Activated CD8-positive, alpha-beta T cell treated with anti-CD3 and anti-CD28 coated beads for 36 hours (primary cell): Measurements from ENCODE around the gene DBNL. TPM values are rescaled to one million over a fixed set of nuclear protein-coding genes. Genes with fewer than 3 reads are reported as not detected.
A peak's percentile ranks its signal among the peaks of the same experiment; 100 is the strongest.

Source experiments
- ATAC-seq: fragments of 200-7000 bp; cut with Tn5 transposase; one replicate; pipeline ENCODE4 v1.10.0; 2021; ENCODE audit warnings: mild to moderate bottlenecking, moderate library complexity
- CTCF ChIA-PET: fragments of 350-600 bp; sonication (Branson Sonifier 250); formaldehyde crosslinking; loops from one replicate; lab custom pipeline; 2021; ENCODE audit warnings: antibody characterized with exemption; lab: Charles Lee
- POLR2A ChIA-PET: fragments of 350-600 bp; sonication (Branson Sonifier 250); formaldehyde crosslinking; loops from one replicate; lab custom pipeline; 2021; ENCODE audit warnings: antibody characterized with exemption; lab: Charles Lee
- DNase-seq: peaks from one replicate; pipeline ENCODE4 v3.0.0-alpha.2; 2020
- H3K27ac Mint-ChIP-seq: one replicate; pipeline ENCODE4 v1.8.0; 2021; ENCODE audit warnings: mild to moderate bottlenecking, mixed read lengths
- H3K27me3 Mint-ChIP-seq: one replicate; pipeline ENCODE4 v1.8.0; 2021; ENCODE audit warnings: mixed read lengths
- H3K36me3 Mint-ChIP-seq: one replicate; pipeline ENCODE4 v1.8.0; 2021; ENCODE audit warnings: low read depth, mixed read lengths
- H3K4me1 Mint-ChIP-seq: one replicate; pipeline ENCODE4 v1.8.0; 2021; ENCODE audit warnings: low read depth, mixed read lengths
- H3K4me3 Mint-ChIP-seq: one replicate; pipeline ENCODE4 v1.8.0; 2021; ENCODE audit warnings: mild to moderate bottlenecking, moderate library complexity, mixed read lengths
- H3K9me3 Mint-ChIP-seq: one replicate; pipeline ENCODE4 v1.8.0; 2021; ENCODE audit warnings: mixed read lengths
- intact Hi-C: fragments of 100-400 bp; cut with micrococcal nuclease; formaldehyde crosslinking; loops from one replicate; pipeline ENCODE4 v1.10.0; 2022
- total RNA-seq, 2 experiments: library from RNA; stranded (reverse); gene quantifications; one replicate each; pipeline ENCODE4 v1.2.3, GENCODE V29; 2021
- TF ChIP-seq, protein P1 (sequence below): fragments of 200-600 bp; IDR thresholded peaks from one replicate; pipeline ENCODE4 v1.8.0; 2022; ENCODE audit warnings: antibody characterized with exemption, mild to moderate bottlenecking

The DBNL gene
- total RNA-seq, 2 experiments from 2014 or later: 108 to 110 TPM

- no peak overlapping the region for H3K27ac Mint-ChIP-seq
Measured at GRCh38 chr7:44052771-44053365, 8.4 kb downstream of the DBNL start.

GRCh38 chr7:44056681-44057080 lies 12.2 kb downstream of the DBNL start:
- H3K4me1 Mint-ChIP-seq: peaks cover 37% of the 10 kb centered on the region
- no peak for ATAC-seq
- no peaks in the 10 kb centered on the region for H3K27me3 Mint-ChIP-seq
- ChIA-PET POLR2A (interaction anchor here (2.3 to 5.5 kb wide), 2 partner anchors 9 to 11 kb away, joined by 9 to 29 read pairs; no protein-coding TSS in a partner anchor), CTCF (no interaction called here)
- intact Hi-C loops: no loop called here
- no peak overlapping the region for H3K27ac Mint-ChIP-seq
- TF ChIP-seq, protein P1, sequence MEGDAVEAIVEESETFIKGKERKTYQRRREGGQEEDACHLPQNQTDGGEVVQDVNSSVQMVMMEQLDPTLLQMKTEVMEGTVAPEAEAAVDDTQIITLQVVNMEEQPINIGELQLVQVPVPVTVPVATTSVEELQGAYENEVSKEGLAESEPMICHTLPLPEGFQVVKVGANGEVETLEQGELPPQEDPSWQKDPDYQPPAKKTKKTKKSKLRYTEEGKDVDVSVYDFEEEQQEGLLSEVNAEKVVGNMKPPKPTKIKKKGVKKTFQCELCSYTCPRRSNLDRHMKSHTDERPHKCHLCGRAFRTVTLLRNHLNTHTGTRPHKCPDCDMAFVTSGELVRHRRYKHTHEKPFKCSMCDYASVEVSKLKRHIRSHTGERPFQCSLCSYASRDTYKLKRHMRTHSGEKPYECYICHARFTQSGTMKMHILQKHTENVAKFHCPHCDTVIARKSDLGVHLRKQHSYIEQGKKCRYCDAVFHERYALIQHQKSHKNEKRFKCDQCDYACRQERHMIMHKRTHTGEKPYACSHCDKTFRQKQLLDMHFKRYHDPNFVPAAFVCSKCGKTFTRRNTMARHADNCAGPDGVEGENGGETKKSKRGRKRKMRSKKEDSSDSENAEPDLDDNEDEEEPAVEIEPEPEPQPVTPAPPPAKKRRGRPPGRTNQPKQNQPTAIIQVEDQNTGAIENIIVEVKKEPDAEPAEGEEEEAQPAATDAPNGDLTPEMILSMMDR: no peak
- DNase-seq: no peak
- H3K4me3 Mint-ChIP-seq: no peak overlapping the region
- H3K36me3 Mint-ChIP-seq: peaks cover 52% of the 10 kb centered on the region
- no peaks in the 10 kb centered on the region for H3K9me3 Mint-ChIP-seq

More at GRCh38 chr7:44052771-44053365, 8.4 kb downstream of the DBNL start:
- POLR2A ChIA-PET: interaction anchor here (0.9 to 1.7 kb wide), 4 partner anchors 8 to 52 kb away, joined by 3 to 6 read pairs (median 4); partner anchors contain the start of gene PGAM2
- CTCF ChIA-PET: interaction anchor here (0.6 to 1.4 kb wide), 3 partner anchors 13 to 95 kb away, joined by 3 read pairs; partner anchors contain the start of gene PGAM2
- Mint-ChIP-seq H3K36me3 (peaks cover 55% of the 10 kb centered on the region), H3K27me3 (no peaks in the 10 kb centered on the region), H3K9me3 (no peaks in the 10 kb centered on the region), H3K4me3 (no peak overlapping the region), H3K4me1 (peaks cover 51% of the 10 kb centered on the region)
- intact Hi-C loops: no loop called here
- ATAC-seq: no peak
- TF ChIP-seq, protein P1: no peak
- no peak for DNase-seq

GRCh38 chr7:44057181-44057848 lies 12.8 kb downstream of the DBNL start:
- intact Hi-C loops: no loop called here
- no peak for DNase-seq
- POLR2A ChIA-PET: interaction anchor here (2.3 to 5.5 kb wide), 2 partner anchors 10 kb away, joined by 9 to 29 read pairs; no protein-coding TSS in a partner anchor
- H3K4me3 Mint-ChIP-seq: no peak overlapping the region
- CTCF ChIA-PET: no interaction called here
- H3K36me3 Mint-ChIP-seq: peaks cover 48% of the 10 kb centered on the region
- H3K9me3 Mint-ChIP-seq: no peaks in the 10 kb centered on the region
- peak overlapping the region; percentile 68 for H3K27ac Mint-ChIP-seq
- no peaks in the 10 kb centered on the region for H3K27me3 Mint-ChIP-seq
- ATAC-seq: no peak
- peaks cover 33% of the 10 kb centered on the region for H3K4me1 Mint-ChIP-seq
- TF ChIP-seq, protein P1: no peak

- Mint-ChIP-seq H3K36me3 (peaks cover 43% of the 10 kb centered on the region), H3K4me3 (no peak overlapping the region), H3K4me1 (peaks cover 28% of the 10 kb centered on the region), H3K9me3 (no peaks in the 10 kb centered on the region), H3K27me3 (no peaks in the 10 kb centered on the region), H3K27ac (peak overlapping the region; percentile 86)
- POLR2A ChIA-PET: interaction anchor here (0.9 to 5.5 kb wide), 4 partner anchors 9 to 38 kb away, joined by 4 to 29 read pairs (median 6); no protein-coding TSS in a partner anchor
- TF ChIP-seq, protein P1: no peak
- DNase-seq (peak; percentile 1), ATAC-seq (no peak)
- CTCF ChIA-PET: interaction anchor here (0.6 kb wide), 1 partner anchor 164 kb away, joined by 3 read pairs; no protein-coding TSS in a partner anchor
- intact Hi-C loops: no loop called here
Measured at GRCh38 chr7:44057849-44058758, 13.6 kb downstream of the DBNL start.
